Measurements from ENCODE around the gene CD99L2. TPM values are rescaled to one million over a fixed set of nuclear protein-coding genes. Genes with fewer than 3 reads are reported as not detected.

CD99L2 gene
- total RNA-seq, 1 experiment from 2014 or later = 7.3 TPM

- Histone ChIP-seq H3K27ac (ENCODE audit: insufficient read length, low read depth, low read length) (no peak overlapping the region), H2AFZ (ENCODE audit: low read length) (no peak overlapping the region), H2AK5ac (ENCODE audit: insufficient read length, low read length) (no peak overlapping the region), H3K23ac (ENCODE audit: insufficient read length, low read depth, low read length) (no peak overlapping the region), H3K4me1 (ENCODE audit: insufficient read depth, low read length) (peaks cover 5% of the 10 kb centered on the region; the same call in 1 of the 2 replicates), H4K5ac (ENCODE audit: insufficient read length, low read depth, low read length) (no peak overlapping the region), H3K9me3 (ENCODE audit: control insufficient read depth, low read depth, low read length) (no peaks in the 10 kb centered on the region), H2BK120ac (ENCODE audit: low read depth, low read length, poor library complexity, severe bottlenecking) (no peak overlapping the region), H2BK5ac (ENCODE audit: insufficient read length, low read length) (no peak overlapping the region), H2BK12ac (ENCODE audit: insufficient read length, low read depth, low read length) (no peak overlapping the region), H3K18ac (ENCODE audit: insufficient read length, low read depth, low read length) (no peak overlapping the region), H4K8ac (replicated peaks; ENCODE audit: insufficient read length, low read depth, low read length) (no peak overlapping the region), H3K23me2 (ENCODE audit: insufficient read length, low read depth, low read length, poor library complexity, severe bottlenecking) (no peaks in the 10 kb centered on the region), H4K20me1 (ENCODE audit: control insufficient read depth, insufficient read depth, insufficient read length) (no peaks in the 10 kb centered on the region), H3K79me2 (ENCODE audit: insufficient read depth, low read length) (peaks cover 2% of the 10 kb centered on the region; the same call in 1 of the 2 replicates), H3K9ac (ENCODE audit: extremely low read depth, insufficient read length, low read length) (no peak overlapping the region), H3K4me2 (ENCODE audit: insufficient read depth, insufficient read length, low read length) (no peak overlapping the region), H4K91ac (ENCODE audit: insufficient read length, low read depth, low read length) (no peak overlapping the region), H3K4ac (ENCODE audit: low read depth, low read length) (no peak overlapping the region), H3T11ph (ENCODE audit: low read length) (no peak overlapping the region), H3K14ac (ENCODE audit: insufficient read depth, low read length) (no peak overlapping the region), H3K27me3 (ENCODE audit: insufficient read depth, low read length) (no peaks in the 10 kb centered on the region), H3K56ac (ENCODE audit: insufficient read length, low read depth, low read length) (no peak overlapping the region), H2BK15ac (ENCODE audit: low read depth, low read length) (no peak overlapping the region), H3K79me1 (ENCODE audit: insufficient read depth, low read depth, low read length, poor library complexity, severe bottlenecking) (no peaks in the 10 kb centered on the region), H2BK20ac (ENCODE audit: low read depth, low read length, poor library complexity, severe bottlenecking) (no peak overlapping the region)
- peaks cover 44 to 67% of the 10 kb centered on the region in 2 experiments for H3K9me3 Mint-ChIP-seq
- TF ChIP-seq CTCF (conservative IDR thresholded peaks at IDR 0.05) = no peak
- no peak overlapping the region for H3K4me3 Mint-ChIP-seq
- no peaks in the 10 kb centered on the region; the same call in 1 of the 2 replicates for H3K27me3 Mint-ChIP-seq (ENCODE audit: low read depth)
- DNase-seq = no peak
- WGBS (ENCODE audit: extremely low coverage, insufficient read length, low lambda C conversion rate) = no CpG with 5 or more reads among the region's 2 CpGs
- H3K27ac Mint-ChIP-seq = no peak overlapping the region
- H3K36me3 Mint-ChIP-seq (ENCODE audit: insufficient read depth in 1 of 3, low read depth in 3 of 3) = peaks cover 5 to 12% (median 9%) of the 10 kb centered on the region in 3 experiments; a peak in 6 of 7 replicates
- peaks cover 23 to 32% of the 10 kb centered on the region in 2 experiments for H3K4me1 Mint-ChIP-seq
These were observed 29.8 kb downstream of the CD99L2 start for GRCh38 chrX:150868625-150869024.
